ENCODE data around the gene RNF168.
"Not testable (repeated sequence)": the region's sequence is repeated elsewhere in the genome, so short reads cannot be mapped to it uniquely, and the experiment has no call there.

RNF168 gene

DNA sequence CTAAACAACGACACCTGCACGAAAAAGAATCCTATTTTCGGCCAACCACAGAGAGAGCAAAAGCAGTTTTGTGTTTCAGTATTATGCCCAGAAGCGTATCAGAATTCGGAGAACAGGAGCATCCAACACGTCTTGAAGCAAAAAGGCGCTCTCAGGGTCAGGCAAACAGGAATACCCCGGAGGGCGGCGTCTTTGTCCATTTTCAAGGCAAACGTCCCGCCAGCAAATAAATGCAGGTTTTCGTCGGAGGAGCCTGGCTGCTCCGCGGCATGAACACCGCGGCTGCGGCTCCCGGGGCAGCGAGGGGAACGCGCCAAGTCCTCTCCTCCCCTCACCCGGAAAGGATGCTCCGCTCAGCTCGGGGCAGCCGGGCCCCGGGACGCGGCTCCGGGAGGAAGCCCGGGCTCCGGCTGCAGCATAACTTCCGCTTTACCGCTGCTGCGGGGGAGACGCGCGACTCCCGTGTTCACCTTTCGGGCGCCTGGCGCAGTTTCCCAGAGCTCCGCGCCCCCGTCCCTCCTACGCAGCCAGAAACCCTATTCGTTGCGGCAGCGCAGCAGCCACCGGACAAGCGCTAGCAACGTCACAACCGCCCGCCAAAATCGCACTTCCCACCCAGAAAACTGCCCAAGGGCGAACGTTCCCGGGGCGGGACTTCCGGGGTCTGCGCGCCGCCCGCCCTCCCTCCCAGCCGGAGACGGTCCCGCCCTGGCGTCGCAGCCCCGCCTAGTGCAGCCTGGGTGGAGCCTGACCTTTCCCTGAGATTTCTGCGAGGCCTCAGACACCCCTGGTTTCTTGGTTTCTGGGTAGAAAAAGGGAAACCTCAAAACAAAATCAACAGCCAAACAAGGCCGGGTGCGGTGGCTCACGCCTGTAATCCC is at the start of gene RNF168:
Gene RNF168 (minus strand): TSS at position 573 of the 881 bp plus-strand sequence. CDS start 595 bp downstream, outside the sequence.
- Histone ChIP-seq H3K4me1 (ENCODE audit: insufficient read depth, low read length) (peaks cover 15% of the 10 kb centered on the region), H3K27me3 (ENCODE audit: insufficient read depth, low read length) (no peaks in the 10 kb centered on the region), H3K36me3 (ENCODE audit: insufficient read depth, low read length) (peaks cover 3% of the 10 kb centered on the region), H3K9me3 (ENCODE audit: low read length) (peaks cover 10% of the 10 kb centered on the region), H3K4me3 (ENCODE audit: low read length) (peak within 1 kb of the TSS; percentile 83), H2AFZ (ENCODE audit: low read depth, low read length) (peak within 1 kb of the TSS; percentile 60)

- Histone ChIP-seq H3K4me3 (ENCODE audit: low read length) (no peak overlapping the region), H3K27me3 (ENCODE audit: insufficient read depth, low read length) (no peaks in the 10 kb centered on the region), H3K36me3 (ENCODE audit: insufficient read depth, low read length) (peaks cover 2% of the 10 kb centered on the region), H3K4me1 (ENCODE audit: insufficient read depth, low read length) (no peaks in the 10 kb centered on the region), H2AFZ (ENCODE audit: low read depth, low read length) (no peak overlapping the region), H3K9me3 (ENCODE audit: low read length) (no peaks in the 10 kb centered on the region)
Measured at GRCh38 chr3:196552253-196552652, 48.7 kb upstream of the RNF168 start.

GRCh38 chr3:196550172-196550571 is 46.6 kb upstream of the RNF168 start:
- not testable (repeated sequence) for H3K27me3 ChIP-seq (ENCODE audit: insufficient read depth, low read length); H3K4me3 ChIP-seq (ENCODE audit: low read length); H3K36me3 ChIP-seq (ENCODE audit: insufficient read depth, low read length); H3K9me3 ChIP-seq (ENCODE audit: low read length); H2AFZ ChIP-seq (ENCODE audit: low read depth, low read length); H3K4me1 ChIP-seq (ENCODE audit: insufficient read depth, low read length)

DNA sequence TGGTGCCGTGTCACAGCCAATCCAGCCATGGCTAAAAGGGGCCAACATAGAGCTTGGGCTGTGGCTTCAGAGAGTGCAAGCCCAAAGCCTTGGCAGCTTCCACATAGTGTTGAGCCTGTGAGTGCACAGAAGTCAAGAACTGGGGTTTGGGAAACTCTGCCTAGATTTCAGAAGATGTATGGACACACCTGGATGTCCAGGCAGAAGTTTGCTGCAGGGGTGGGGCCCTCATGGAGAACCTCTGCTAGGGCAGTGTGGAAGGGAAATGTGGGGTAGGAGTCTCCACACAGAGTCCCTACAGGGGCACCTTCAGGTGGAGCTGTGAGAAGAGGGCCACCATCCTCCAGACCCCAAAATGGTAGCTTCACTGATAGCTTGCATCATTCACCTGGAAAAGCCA is 45.7 kb upstream of the RNF168 start:
- H3K27me3 ChIP-seq (ENCODE audit: insufficient read depth, low read length); H3K9me3 ChIP-seq (ENCODE audit: low read length); H3K36me3 ChIP-seq (ENCODE audit: insufficient read depth, low read length); H3K4me1 ChIP-seq (ENCODE audit: insufficient read depth, low read length); H3K4me3 ChIP-seq (ENCODE audit: low read length); H2AFZ ChIP-seq (ENCODE audit: low read depth, low read length): not testable (repeated sequence)

DNA sequence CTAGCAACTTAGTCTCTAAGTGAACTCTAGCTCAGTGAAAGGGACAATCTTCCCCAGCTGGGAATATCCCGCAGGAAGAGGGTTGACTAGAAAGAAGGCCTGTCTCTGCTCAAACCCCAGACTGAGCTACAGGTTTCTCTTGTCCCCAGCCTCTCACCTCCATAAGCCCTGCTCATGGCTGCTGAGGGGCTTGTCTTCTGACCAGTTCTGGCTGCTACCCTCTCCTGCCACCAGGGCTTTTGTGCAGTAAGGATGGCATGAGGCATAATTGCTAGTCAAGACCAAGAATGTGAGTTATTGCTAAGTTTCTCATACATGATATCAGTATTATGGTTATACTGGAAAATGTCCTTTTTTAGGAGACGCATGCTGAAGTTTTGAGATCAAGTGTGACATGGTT is 43.5 kb upstream of the RNF168 start:
- Histone ChIP-seq H3K4me3 (ENCODE audit: low read length) (no peak overlapping the region), H3K9me3 (ENCODE audit: low read length) (no peaks in the 10 kb centered on the region), H3K27me3 (ENCODE audit: insufficient read depth, low read length) (no peaks in the 10 kb centered on the region), H3K36me3 (ENCODE audit: insufficient read depth, low read length) (no peaks in the 10 kb centered on the region), H3K4me1 (ENCODE audit: insufficient read depth, low read length) (no peaks in the 10 kb centered on the region), H2AFZ (ENCODE audit: low read depth, low read length) (no peak overlapping the region)

- Histone ChIP-seq H3K9me3 (ENCODE audit: low read length) (no peaks in the 10 kb centered on the region), H3K4me1 (ENCODE audit: insufficient read depth, low read length) (no peaks in the 10 kb centered on the region), H2AFZ (ENCODE audit: low read depth, low read length) (no peak overlapping the region), H3K4me3 (ENCODE audit: low read length) (no peak overlapping the region), H3K36me3 (ENCODE audit: insufficient read depth, low read length) (no peaks in the 10 kb centered on the region), H3K27me3 (ENCODE audit: insufficient read depth, low read length) (no peaks in the 10 kb centered on the region)
Measured at GRCh38 chr3:196546537-196546936, 43.0 kb upstream of the RNF168 start.

DNA sequence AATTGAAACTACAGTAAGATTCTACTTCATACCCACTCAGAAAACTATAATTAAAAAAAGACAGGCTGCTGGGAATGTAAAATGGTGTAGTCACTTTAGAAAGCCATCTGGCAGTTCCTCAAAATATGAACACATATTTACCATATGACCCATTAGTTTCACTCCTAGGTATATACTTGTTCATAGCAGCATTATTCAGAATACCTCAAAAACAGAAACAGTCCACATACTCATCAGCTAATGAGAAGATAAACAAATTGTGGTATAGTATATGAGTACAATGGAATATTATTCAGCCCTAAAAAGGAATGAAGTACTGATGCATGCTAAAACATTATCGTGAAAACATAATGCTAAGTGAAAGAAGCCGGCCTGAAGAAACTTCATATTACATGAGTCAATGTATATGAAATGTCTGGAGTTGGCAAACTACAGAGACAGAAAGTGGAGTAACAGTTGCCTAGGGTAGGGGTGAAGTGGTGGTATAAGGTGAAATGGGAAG is 41.0 kb upstream of the RNF168 start:
- H3K4me3 ChIP-seq (ENCODE audit: low read length): no peak overlapping the region
- no peaks in the 10 kb centered on the region for H3K9me3 ChIP-seq (ENCODE audit: low read length)
- no peak overlapping the region for H2AFZ ChIP-seq (ENCODE audit: low read depth, low read length)
- no peaks in the 10 kb centered on the region for H3K36me3 ChIP-seq (ENCODE audit: insufficient read depth, low read length)
- no peaks in the 10 kb centered on the region for H3K4me1 ChIP-seq (ENCODE audit: insufficient read depth, low read length)
- H3K27me3 ChIP-seq (ENCODE audit: insufficient read depth, low read length): no peaks in the 10 kb centered on the region

GRCh38 chr3:196541684-196542445 is 38.3 kb upstream of the RNF168 start:
- H2AFZ ChIP-seq (ENCODE audit: low read depth, low read length): no peak overlapping the region
- no peaks in the 10 kb centered on the region for H3K4me1 ChIP-seq (ENCODE audit: insufficient read depth, low read length)
- no peak overlapping the region for H3K4me3 ChIP-seq (ENCODE audit: low read length)
- no peaks in the 10 kb centered on the region for H3K9me3 ChIP-seq (ENCODE audit: low read length)
- H3K36me3 ChIP-seq (ENCODE audit: insufficient read depth, low read length): no peaks in the 10 kb centered on the region
- H3K27me3 ChIP-seq (ENCODE audit: insufficient read depth, low read length): no peaks in the 10 kb centered on the region

DNA sequence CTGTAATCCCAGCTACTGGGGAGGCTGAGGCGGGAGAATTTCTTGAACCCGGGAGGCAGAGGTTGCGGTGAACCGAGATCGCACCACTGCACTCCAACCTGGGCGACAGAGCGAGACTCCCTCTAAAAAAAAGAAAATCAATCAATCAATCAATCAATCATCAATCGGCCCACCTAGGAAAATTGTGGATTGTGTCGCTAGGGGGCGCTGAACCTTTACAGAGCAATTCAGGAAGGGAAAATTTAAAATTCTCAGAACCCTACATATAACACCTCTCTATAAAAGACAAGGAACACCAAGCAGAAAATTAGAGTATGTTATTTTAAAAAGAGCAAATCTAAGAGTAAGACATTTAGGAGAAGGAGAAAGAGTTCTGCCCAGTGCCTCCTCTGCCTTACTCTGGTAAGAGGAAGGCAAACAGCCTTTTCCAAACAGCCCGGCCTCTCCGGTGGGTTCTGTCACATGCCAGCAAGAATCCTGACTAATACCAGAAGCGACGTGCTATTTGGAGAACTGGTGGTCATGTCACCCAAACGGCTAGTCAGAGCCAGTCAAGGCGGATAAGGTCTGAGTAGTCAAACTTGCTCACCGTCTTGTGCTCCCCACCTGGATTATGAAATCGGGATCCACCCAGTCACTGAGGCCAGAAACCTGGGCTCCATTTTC is 33.9 kb upstream of the RNF168 start:
- Histone ChIP-seq H3K36me3 (ENCODE audit: insufficient read depth, low read length) (no peaks in the 10 kb centered on the region), H3K9me3 (ENCODE audit: low read length) (no peaks in the 10 kb centered on the region), H3K4me1 (ENCODE audit: insufficient read depth, low read length) (peaks cover 9% of the 10 kb centered on the region), H3K27me3 (ENCODE audit: insufficient read depth, low read length) (no peaks in the 10 kb centered on the region), H3K4me3 (ENCODE audit: low read length) (no peak overlapping the region), H2AFZ (ENCODE audit: low read depth, low read length) (no peak overlapping the region)

DNA sequence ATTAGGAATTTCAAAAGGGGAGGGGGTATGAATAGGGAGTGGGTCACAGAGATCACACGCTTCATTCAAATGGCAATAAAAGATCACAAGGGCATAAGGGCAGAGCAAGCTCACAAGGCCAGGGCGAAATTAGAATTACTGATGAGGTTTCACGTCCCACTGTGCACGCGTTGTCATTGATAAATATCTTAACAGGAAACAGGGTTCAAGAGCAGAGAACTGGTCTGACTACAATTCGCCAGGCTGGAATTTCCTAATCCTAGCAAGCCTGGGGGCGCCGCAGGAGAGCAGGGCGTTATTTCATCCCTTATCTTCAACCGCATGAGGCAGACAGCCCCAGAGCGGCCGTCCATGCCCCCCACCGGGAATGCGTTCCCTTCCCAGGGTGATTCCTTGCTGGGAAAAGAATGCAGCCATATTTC is 29.7 kb upstream of the RNF168 start:
- no peaks in the 10 kb centered on the region for H3K36me3 ChIP-seq (ENCODE audit: insufficient read depth, low read length)
- peaks cover 4% of the 10 kb centered on the region for H3K9me3 ChIP-seq (ENCODE audit: low read length)
- peaks cover 9% of the 10 kb centered on the region for H3K4me1 ChIP-seq (ENCODE audit: insufficient read depth, low read length)
- H3K27me3 ChIP-seq (ENCODE audit: insufficient read depth, low read length): no peaks in the 10 kb centered on the region
- H2AFZ ChIP-seq (ENCODE audit: low read depth, low read length): peak overlapping the region; percentile 77
- peak overlapping the region; percentile 23 for H3K4me3 ChIP-seq (ENCODE audit: low read length)

DNA sequence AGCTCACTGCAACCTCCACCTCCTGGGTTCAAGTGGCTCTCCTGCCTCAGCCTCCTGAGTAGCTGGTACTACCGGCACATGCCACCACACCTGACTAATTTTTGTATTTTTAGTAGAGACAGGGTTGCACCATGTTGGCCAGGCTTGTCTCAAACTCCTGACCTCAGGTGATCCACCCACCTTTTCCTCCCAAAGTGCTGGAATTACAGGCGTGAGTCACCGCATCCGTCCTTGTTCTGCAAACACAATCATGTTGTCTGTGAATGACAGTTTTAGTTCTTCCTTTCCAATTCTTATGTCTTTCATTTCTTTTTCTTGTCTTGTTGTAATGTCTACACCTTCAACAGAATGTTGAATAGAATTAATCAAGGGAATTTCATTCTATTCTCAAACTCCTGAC is 27.9 kb upstream of the RNF168 start:
- Histone ChIP-seq H3K9me3 (ENCODE audit: low read length) (peaks cover 7% of the 10 kb centered on the region), H3K4me3 (ENCODE audit: low read length) (no peak overlapping the region), H3K36me3 (ENCODE audit: insufficient read depth, low read length) (no peaks in the 10 kb centered on the region), H3K4me1 (ENCODE audit: insufficient read depth, low read length) (peaks cover 9% of the 10 kb centered on the region), H2AFZ (ENCODE audit: low read depth, low read length) (no peak overlapping the region), H3K27me3 (ENCODE audit: insufficient read depth, low read length) (no peaks in the 10 kb centered on the region)

GRCh38 chr3:196528639-196529233 is 25.2 kb upstream of the RNF168 start:
- H3K4me3 ChIP-seq (ENCODE audit: low read length): no peak overlapping the region

More at GRCh38 chr3:196528639-196529233, 25.2 kb upstream of the RNF168 start:
- Histone ChIP-seq H3K4me1 (ENCODE audit: insufficient read depth, low read length) (peaks cover 9% of the 10 kb centered on the region), H2AFZ (ENCODE audit: low read depth, low read length) (no peak overlapping the region), H3K27me3 (ENCODE audit: insufficient read depth, low read length) (no peaks in the 10 kb centered on the region), H3K36me3 (ENCODE audit: insufficient read depth, low read length) (no peaks in the 10 kb centered on the region), H3K9me3 (ENCODE audit: low read length) (peaks cover 9% of the 10 kb centered on the region)

Data from neuron (in vitro differentiated cells).